ENCODE data around the gene POLR2B.

Gene POLR2B

GRCh38 chr4:56978750-56979303, at the start of gene POLR2B:
POLR2B (plus strand) TSS chr4:56978896; CDS start chr4:56978986, 90 bp downstream.
- peak within 1 kb of the TSS; percentile 86 for H3K4me3 ChIP-seq (ENCODE audit: insufficient read depth, low read length, poor library complexity, severe bottlenecking)
- peak within 1 kb of the TSS; percentile 96 for H3K9ac ChIP-seq (ENCODE audit: low read length)
- 0 out of 2 replicates have a peak, but pooled peaks cover 11% of the 10 kb centered on the region for H4K20me1 ChIP-seq (ENCODE audit: low read depth, low read length)
- TF ChIP-seq CTCF (IDR thresholded peaks at IDR 0.05; ENCODE audit: insufficient read depth, low read length, poor library complexity, severe bottlenecking) = no peak
- no peak for TF ChIP-seq EZH2phosphoT487 (conservative IDR thresholded peaks at IDR 0.05; ENCODE audit: low read length)
- H3K27me3 ChIP-seq (ENCODE audit: low read length) = no peaks in the 10 kb centered on the region
- no peaks in the 10 kb centered on the region for H3K9me3 ChIP-seq (ENCODE audit: insufficient read depth, low read length)
- no peaks in the 10 kb centered on the region; the same call in 1 of the 2 replicates for H3F3A ChIP-seq (ENCODE audit: insufficient read depth)
- H2AFZ ChIP-seq (ENCODE audit: low read depth, low read length, severe bottlenecking) = no peak within 1 kb of the TSS
- H3K79me2 ChIP-seq (ENCODE audit: insufficient read depth, low read length) = peaks cover 86% of the 10 kb centered on the region
- H3K4me2 ChIP-seq (ENCODE audit: low read depth, low read length, poor library complexity, severe bottlenecking) = peak within 1 kb of the TSS; percentile 70
- peaks cover 3% of the 10 kb centered on the region for H3K36me3 ChIP-seq (ENCODE audit: low read length)
- no peaks in the 10 kb centered on the region for H3K9me2 ChIP-seq (replicated peaks; ENCODE audit: insufficient read depth, low read length)
- peak within 1 kb of the TSS; percentile 91 for H3K27ac ChIP-seq (ENCODE audit: low read depth, low read length)

GRCh38 chr4:56930638-56931037, 48.1 kb upstream of the POLR2B start:
- no peaks in the 10 kb centered on the region for H4K20me1 ChIP-seq (ENCODE audit: low read depth, low read length)

GRCh38 chr4:56931924-56932323, 46.8 kb upstream of the POLR2B start:
- Histone ChIP-seq H3K9ac (ENCODE audit: low read length) (no peak overlapping the region), H3K36me3 (ENCODE audit: low read length) (no peaks in the 10 kb centered on the region), H3K4me3 (ENCODE audit: insufficient read depth, low read length, poor library complexity, severe bottlenecking) (no peak overlapping the region), H3K4me2 (ENCODE audit: low read depth, low read length, poor library complexity, severe bottlenecking) (no peak overlapping the region), H3K9me2 (replicated peaks; ENCODE audit: insufficient read depth, low read length) (no peaks in the 10 kb centered on the region), H3K27ac (ENCODE audit: low read depth, low read length) (no peak overlapping the region), H3K9me3 (ENCODE audit: insufficient read depth, low read length) (no peaks in the 10 kb centered on the region), H4K20me1 (ENCODE audit: low read depth, low read length) (no peaks in the 10 kb centered on the region), H3K27me3 (ENCODE audit: low read length) (no peaks in the 10 kb centered on the region), H2AFZ (ENCODE audit: low read depth, low read length, severe bottlenecking) (no peak overlapping the region), H3K79me2 (ENCODE audit: insufficient read depth, low read length) (no peaks in the 10 kb centered on the region; the same call in 1 of the 2 replicates), H3F3A (ENCODE audit: insufficient read depth) (no peaks in the 10 kb centered on the region)
- no peak for TF ChIP-seq CTCF (IDR thresholded peaks at IDR 0.05; ENCODE audit: insufficient read depth, low read length, poor library complexity, severe bottlenecking)
- TF ChIP-seq EZH2phosphoT487 (conservative IDR thresholded peaks at IDR 0.05; ENCODE audit: low read length) = no peak

More at GRCh38 chr4:56930638-56931037, 48.1 kb upstream of the POLR2B start:
- Histone ChIP-seq H3K27me3 (ENCODE audit: low read length) (no peaks in the 10 kb centered on the region), H3K9me3 (ENCODE audit: insufficient read depth, low read length) (no peaks in the 10 kb centered on the region), H3K9me2 (replicated peaks; ENCODE audit: insufficient read depth, low read length) (no peaks in the 10 kb centered on the region), H3K36me3 (ENCODE audit: low read length) (no peaks in the 10 kb centered on the region), H2AFZ (ENCODE audit: low read depth, low read length, severe bottlenecking) (no peak overlapping the region), H3K79me2 (ENCODE audit: insufficient read depth, low read length) (no peaks in the 10 kb centered on the region; the same call in 1 of the 2 replicates), H3F3A (ENCODE audit: insufficient read depth) (no peaks in the 10 kb centered on the region), H3K9ac (ENCODE audit: low read length) (no peak overlapping the region), H3K4me2 (ENCODE audit: low read depth, low read length, poor library complexity, severe bottlenecking) (no peak overlapping the region), H3K27ac (ENCODE audit: low read depth, low read length) (no peak overlapping the region), H3K4me3 (ENCODE audit: insufficient read depth, low read length, poor library complexity, severe bottlenecking) (no peak overlapping the region)
- TF ChIP-seq CTCF (IDR thresholded peaks at IDR 0.05; ENCODE audit: insufficient read depth, low read length, poor library complexity, severe bottlenecking) (no peak), EZH2phosphoT487 (conservative IDR thresholded peaks at IDR 0.05; ENCODE audit: low read length) (no peak)
